Stimulated activated CD4-positive, alpha-beta T cell treated with anti-CD3 and anti-CD28 coated beads, Interleukin-2, amount 100 ng/mL, for 24 hours (primary cell): Measurements from ENCODE around the gene UBE2J2.
A peak's percentile ranks its signal among the peaks of the same experiment; 100 is the strongest.
"Not testable (repeated sequence)": the region's sequence is repeated elsewhere in the genome, so short reads cannot be mapped to it uniquely, and the experiment has no call there.

Experiments used
- DNase-seq, 2 donors: peaks; one replicate each; pipeline ENCODE4 v3.0.0-alpha.2; 2020

UBE2J2 gene

GRCh38 chr1:1253972-1254666 lies 19.5 kb downstream of the UBE2J2 start:
- no peak for DNase-seq

GRCh38 chr1:1253314-1253713 lies 20.3 kb downstream of the UBE2J2 start:
- no peak for DNase-seq

DNA sequence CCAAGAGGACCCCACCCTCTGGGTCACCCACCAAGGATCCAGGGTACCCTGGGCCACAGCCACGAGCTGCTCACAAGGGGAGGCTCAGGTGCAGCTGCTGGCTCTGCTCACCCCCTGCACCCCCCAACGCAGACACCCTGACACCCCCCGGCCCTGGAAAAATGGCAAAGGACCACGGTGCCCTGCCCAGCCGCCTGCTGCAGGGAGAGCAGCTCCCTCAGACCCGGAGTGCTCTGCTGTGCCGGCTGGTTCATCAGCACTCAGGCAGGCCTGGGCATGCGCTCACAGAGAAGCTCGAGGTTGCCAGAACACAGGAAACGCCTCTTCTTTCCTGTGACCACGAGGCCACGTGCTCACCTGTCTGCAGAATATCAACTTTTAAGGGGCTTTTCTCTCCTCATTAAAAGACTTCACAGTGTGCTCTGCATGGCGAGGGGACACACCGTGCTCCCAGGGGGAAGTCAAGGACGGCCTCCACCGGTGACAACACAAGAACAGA lies 22.8 kb downstream of the UBE2J2 start:
- DNase-seq, result peak; percentile 61 to 64

GRCh38 chr1:1248009-1248913 lies 25.4 kb downstream of the UBE2J2 start:
- DNase-seq, result not testable (repeated sequence)

DNA sequence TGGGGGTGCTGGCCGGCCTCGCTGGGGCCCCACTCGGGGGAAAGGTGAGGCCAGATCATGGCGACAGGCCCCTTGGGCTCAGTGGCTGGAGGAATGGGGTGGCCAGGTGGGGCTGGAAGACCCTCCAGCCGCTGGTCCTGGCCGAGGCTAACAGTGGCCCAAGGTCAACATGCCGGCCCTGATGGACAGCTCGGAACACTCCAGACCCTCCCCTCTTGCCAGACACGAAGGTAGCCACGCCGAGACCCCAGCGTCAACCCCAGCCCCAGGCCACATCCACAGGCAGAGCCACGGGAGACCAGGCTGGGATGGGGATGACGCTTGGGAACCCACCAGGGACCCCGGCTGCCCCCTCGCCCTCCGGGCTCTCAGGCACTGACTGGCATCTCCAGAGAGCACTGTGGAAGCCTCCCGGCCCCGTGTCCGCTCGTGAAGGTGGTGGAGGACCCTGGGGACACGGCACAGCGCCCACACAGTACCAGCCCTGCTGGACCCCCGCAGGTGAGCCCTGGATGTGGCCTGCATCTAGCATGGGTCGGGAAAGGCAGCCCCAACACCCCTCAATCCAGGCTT lies 26.2 kb downstream of the UBE2J2 start:
- DNase-seq, result no peak

DNA sequence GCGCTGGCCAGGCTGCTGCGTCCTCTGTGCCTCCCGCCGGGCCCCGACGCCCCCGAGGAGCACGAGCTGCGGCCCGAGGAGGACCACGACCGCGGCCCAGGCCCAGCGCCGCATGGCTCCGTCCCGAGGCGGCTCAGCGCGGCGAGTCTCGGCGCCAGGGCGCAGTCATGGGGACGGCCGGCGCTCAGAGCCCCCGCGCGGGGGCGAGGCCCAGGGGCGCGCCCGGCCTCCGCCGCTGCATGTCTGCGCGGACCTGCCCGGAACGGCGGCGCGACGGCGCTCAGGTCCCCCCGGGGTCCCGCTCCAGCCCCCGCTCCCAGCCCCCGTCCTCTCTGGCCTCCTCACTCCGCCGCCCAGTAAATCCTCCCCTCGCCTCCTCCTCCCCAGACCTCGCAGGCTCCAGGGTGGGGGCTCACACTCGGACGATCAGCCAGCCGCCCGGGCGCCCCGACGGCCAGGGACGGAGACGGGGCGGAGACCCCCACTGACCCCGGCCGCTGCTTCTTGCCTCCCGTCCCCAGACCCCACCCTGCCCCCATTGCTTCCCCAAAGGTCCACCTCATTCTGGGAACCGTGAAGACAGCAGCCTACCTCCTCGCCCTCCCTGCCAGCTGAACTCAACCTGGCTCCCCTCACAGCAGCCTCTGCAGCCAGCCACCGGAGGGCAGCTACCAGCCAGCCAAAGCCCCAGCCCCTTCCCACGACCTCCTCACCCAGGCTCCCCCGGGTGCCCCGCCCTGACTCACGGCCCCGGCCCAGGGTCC lies 26.9 kb downstream of the UBE2J2 start, which contains the start of gene C1QTNF12:
Gene C1QTNF12, minus strand, starts transcription at position 146 of the 764 bp plus-strand sequence. Its CDS starts 32 bp downstream, at position 114.
- DNase-seq, result no peak

DNA sequence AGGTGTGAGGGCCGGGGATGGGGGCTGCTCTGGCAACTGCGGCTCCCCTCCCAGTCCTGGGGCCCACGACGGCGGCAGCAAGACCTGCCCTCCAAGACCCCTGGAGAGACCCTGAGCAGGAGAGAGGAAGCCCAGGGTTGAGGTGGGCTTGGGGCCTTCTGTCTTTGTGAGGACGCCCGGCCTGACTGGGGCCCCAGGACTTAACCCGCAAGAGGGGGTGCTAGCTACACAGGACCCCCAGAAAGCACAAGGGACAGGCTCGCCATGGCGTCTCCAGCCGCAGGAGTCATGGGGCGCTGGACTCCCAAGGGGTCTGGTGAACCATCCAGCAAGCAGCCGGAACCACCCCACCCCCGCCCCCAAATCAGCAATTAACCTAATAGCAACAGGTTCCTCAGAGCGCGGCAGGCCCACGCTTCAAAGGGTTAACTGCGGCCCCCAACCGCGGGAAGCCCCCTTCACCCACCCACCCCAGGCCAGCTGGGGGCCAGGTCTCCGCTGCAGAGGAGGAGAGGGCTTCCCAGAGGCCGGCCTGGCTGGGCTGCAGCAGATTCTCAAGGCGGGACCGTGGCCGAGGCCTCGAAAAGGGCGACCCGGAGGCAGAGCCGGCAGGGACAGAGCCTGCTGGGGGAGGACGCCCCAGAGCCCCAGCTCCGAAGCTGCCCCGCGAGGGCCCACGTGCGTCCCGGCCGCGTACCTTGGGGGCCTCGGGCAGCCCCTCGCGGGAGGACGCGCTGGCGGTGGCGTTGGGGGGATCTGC lies 27.7 kb downstream of the UBE2J2 start:
- no peak for DNase-seq

GRCh38 chr1:1245178-1245816 lies 28.4 kb downstream of the UBE2J2 start:
- no peak for DNase-seq

DNA sequence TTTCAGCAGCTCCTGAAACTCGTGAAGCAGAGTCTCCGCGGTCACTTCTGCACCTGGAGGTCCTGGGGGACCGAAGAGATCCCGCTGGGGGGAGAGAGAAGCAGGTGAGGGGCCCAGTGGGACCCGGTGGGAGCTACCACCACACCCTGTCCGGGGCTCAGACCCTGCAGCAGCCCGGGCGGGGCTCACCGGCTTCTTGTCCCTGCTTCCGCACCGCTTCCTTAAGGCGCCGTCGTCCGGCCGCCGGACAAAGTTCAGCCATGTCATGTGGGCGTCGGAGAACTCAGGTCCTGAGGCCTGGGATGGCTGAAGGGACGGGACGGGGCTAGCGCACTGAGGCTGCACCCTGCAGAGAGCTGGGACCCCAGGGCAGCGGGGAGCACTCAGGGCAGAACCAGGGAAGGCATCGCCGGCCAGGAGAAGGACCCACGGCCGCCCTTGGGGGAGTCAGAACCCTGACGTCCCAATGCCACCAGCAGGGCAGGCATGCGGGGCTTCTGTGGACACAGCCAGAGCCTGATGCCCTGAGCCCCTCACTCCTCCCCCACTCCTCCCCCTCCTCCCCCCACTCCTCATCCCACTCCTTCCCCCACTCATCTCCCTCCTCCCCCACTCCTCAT lies 29.4 kb downstream of the UBE2J2 start:
- DNase-seq, result no peak

GRCh38 chr1:1243807-1244191 lies 29.9 kb downstream of the UBE2J2 start:
- DNase-seq, result no peak

- DNase-seq, result no peak
Observed at GRCh38 chr1:1243266-1243660, 30.4 kb downstream of the UBE2J2 start.

- DNase-seq, result no peak
Observed at GRCh38 chr1:1242461-1243265, 31.0 kb downstream of the UBE2J2 start.

GRCh38 chr1:1241588-1242219 lies 31.9 kb downstream of the UBE2J2 start:
- no peak for DNase-seq

- DNase-seq, result no peak
Observed at GRCh38 chr1:1240822-1241587, 32.6 kb downstream of the UBE2J2 start.

- no peak for DNase-seq
Observed at GRCh38 chr1:1240348-1240732, 33.3 kb downstream of the UBE2J2 start.

- DNase-seq, result no peak
Observed at GRCh38 chr1:1239614-1240347, 33.9 kb downstream of the UBE2J2 start.

DNA sequence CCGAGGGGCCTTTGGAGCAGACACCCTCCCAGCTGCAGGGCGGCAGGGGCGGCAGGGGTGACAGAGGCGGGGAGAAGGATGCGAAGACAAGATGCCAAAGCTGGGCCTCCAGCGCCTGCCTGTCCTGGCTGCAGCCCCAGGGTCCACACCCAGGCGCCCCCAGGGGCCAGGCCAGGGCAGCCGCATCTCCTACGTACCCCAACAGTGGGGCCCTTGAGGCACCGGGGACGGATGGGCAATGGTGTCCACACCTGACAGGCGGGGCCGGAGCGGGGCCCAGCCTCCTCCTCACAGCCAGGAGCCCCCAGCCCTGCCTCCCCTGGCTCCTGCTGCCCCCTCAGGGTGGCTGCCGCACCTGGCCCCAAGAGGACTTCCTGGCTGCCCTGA lies 34.4 kb downstream of the UBE2J2 start:
- no peak for DNase-seq

- DNase-seq, result no peak
Observed at GRCh38 chr1:1238702-1239178, 34.9 kb downstream of the UBE2J2 start.
